Endothelial cell of umbilical vein (primary cell): ENCODE data around the gene ALOX5. TPM values are rescaled to one million over a fixed set of nuclear protein-coding genes. Genes with fewer than 3 reads are reported as not detected.

Experiments
- BruUV-seq: library from RNA; stranded (reverse); fragments of 400-500 nt; replicated peaks from 2 replicates; lab custom pipeline; 2021; lab: Mats Ljungman, UMichigan
- CTCF ChIA-PET: fragments of 300-600, 350-600 bp; sonication (Branson Sonifier 250); formaldehyde crosslinking; loops from one replicate; lab custom pipeline; 2021; ENCODE audit warnings: antibody characterized with exemption, inconsistent platforms; lab: Charles Lee
- POLR2A ChIA-PET: fragments of 300-600, 350-600 bp; sonication (Branson Sonifier 250); formaldehyde crosslinking; loops from one replicate; lab custom pipeline; 2021; ENCODE audit warnings: antibody characterized with exemption, inconsistent platforms; lab: Charles Lee
- DNase-seq: peaks from one replicate; pipeline ENCODE4 v3.0.0-alpha.2; 2011; ENCODE audit warnings: low read depth, low spot score
- FAIRE-seq: peaks from 2 replicates; lab custom pipeline; 2011; peaks lifted over from hg19 to GRCh38; lab: Jason Lieb, UNC
- H2AFZ ChIP-seq: 2 replicates; pipeline ENCODE4 v1.6.0; 2012; ENCODE audit warnings: low read depth, low read length, control low read depth, inconsistent platforms
- H3K27ac ChIP-seq: 2 replicates; pipeline ENCODE4 v1.5.1; 2011; ENCODE audit warnings: low read depth, mild to moderate bottlenecking, control low read depth, low read length, moderate library complexity; ENCODE audit not compliant: insufficient read depth
- H3K27me3 ChIP-seq, 2 experiments: 2 replicates each; pipeline versions ENCODE4 v1.6.0 to v1.6.1; 2011; ENCODE audit warnings: low read length in 2 of 2, mixed read lengths in 1 of 2; ENCODE audit not compliant: control insufficient read depth in 2 of 2, insufficient read depth in 2 of 2
- H3K36me3 ChIP-seq, 2 experiments: 2 replicates in 1 of 2; 3 replicates in 1 of 2; pipeline ENCODE4 v1.5.1; 2011; ENCODE audit warnings: low read length in 2 of 2, mild to moderate bottlenecking in 1 of 2, moderate library complexity in 1 of 2; ENCODE audit not compliant: control insufficient read depth in 2 of 2, insufficient read depth in 2 of 2; ENCODE audit errors: extremely low read depth in 1 of 2
- H3K4me1 ChIP-seq: 3 replicates; pipeline ENCODE4 v1.5.1; 2011; ENCODE audit warnings: mild to moderate bottlenecking, low read length; ENCODE audit not compliant: control insufficient read depth, insufficient read depth; ENCODE audit errors: extremely low read depth
- H3K4me2 ChIP-seq: 2 replicates; pipeline ENCODE4 v1.6.1; 2011; ENCODE audit warnings: low read length, control low read depth, mixed read lengths; ENCODE audit not compliant: insufficient read depth
- H3K4me3 ChIP-seq, 3 experiments: fragments of 200-600 bp in 1 of 3; sonication (generic), shearing (Covaris generic) in 1 of 3; replicated peaks in 1 of 3; 2 replicates each; pipeline ENCODE4 v1.5.1; 2011 to 2016; ENCODE audit warnings: control low read depth in 3 of 3, low read length in 3 of 3, mild to moderate bottlenecking in 2 of 3, inconsistent platforms in 1 of 3, low read depth in 1 of 3, moderate library complexity in 1 of 3; ENCODE audit not compliant: insufficient read depth in 1 of 3
- H3K79me2 ChIP-seq: 2 replicates; pipeline ENCODE4 v1.6.0; 2012; ENCODE audit warnings: low read length, inconsistent platforms; ENCODE audit not compliant: control insufficient read depth, insufficient read depth
- H3K9ac ChIP-seq: replicated peaks from 2 replicates; pipeline ENCODE3; 2011; ENCODE audit warnings: low read length, control low read depth; ENCODE audit not compliant: insufficient read depth; ENCODE audit errors: extremely low read depth
- H3K9me1 ChIP-seq: replicated peaks from 3 replicates; pipeline ENCODE4 v1.6.0; 2011; ENCODE audit warnings: mild to moderate bottlenecking, low read length; ENCODE audit not compliant: control insufficient read depth, insufficient read depth; ENCODE audit errors: extremely low read depth
- H3K9me3 ChIP-seq: replicated peaks from 2 replicates; pipeline ENCODE4 v1.5.1; 2012; ENCODE audit warnings: low read length, inconsistent platforms; ENCODE audit not compliant: control insufficient read depth, insufficient read depth
- H4K20me1 ChIP-seq: replicated peaks from 2 replicates; pipeline ENCODE3; 2011; ENCODE audit warnings: mild to moderate bottlenecking, low read length; ENCODE audit not compliant: control insufficient read depth, insufficient read depth; ENCODE audit errors: extremely low read depth
- CTCF ChIP-seq, 2 donors: IDR thresholded peaks; 1 replicate in 1 of 2; 2 replicates in 1 of 2; pipeline ENCODE4 v1.5.1; 2011; ENCODE audit warnings: low read length in 2 of 2, mild to moderate bottlenecking in 2 of 2, moderate library complexity in 2 of 2, control low read depth in 1 of 2, inconsistent platforms in 1 of 2, low read depth in 1 of 2; ENCODE audit not compliant: insufficient read depth in 1 of 2; ENCODE audit errors: extremely low read depth in 1 of 2
- EZH2 ChIP-seq: IDR thresholded peaks from 2 replicates; pipeline ENCODE4 v1.6.1; 2012; ENCODE audit warnings: borderline replicate concordance, low read depth, mild to moderate bottlenecking, moderate library complexity, low read length, inconsistent platforms; ENCODE audit not compliant: severe bottlenecking
- FOS ChIP-seq: IDR thresholded peaks from 2 replicates; pipeline ENCODE4 v1.6.1; 2011; ENCODE audit warnings: mild to moderate bottlenecking, low read length, moderate library complexity, borderline replicate concordance; ENCODE audit not compliant: insufficient read depth
- GATA2 ChIP-seq: IDR thresholded peaks from 2 replicates; pipeline ENCODE4 v1.7.0; 2011; ENCODE audit warnings: low read depth, mild to moderate bottlenecking, moderate library complexity, mixed read lengths, low read length; ENCODE audit not compliant: insufficient read length, insufficient read depth
- JUN ChIP-seq: IDR thresholded peaks from 2 replicates; pipeline ENCODE4 v1.6.1; 2011; ENCODE audit warnings: borderline replicate concordance, low read depth; ENCODE audit not compliant: insufficient read length, insufficient read depth
- MAX ChIP-seq: IDR thresholded peaks from 2 replicates; pipeline ENCODE4 v1.6.1; 2011; ENCODE audit not compliant: insufficient read depth, insufficient read length
- MYC ChIP-seq: IDR thresholded peaks from one replicate; pipeline ENCODE4 v1.6.1; 2011; ENCODE audit warnings: mild to moderate bottlenecking, low read depth, low read length
- POLR2A ChIP-seq: IDR thresholded peaks from 2 replicates; pipeline ENCODE4 v1.6.1; 2012; ENCODE audit warnings: low read depth, mild to moderate bottlenecking, control low read depth, low read length
- POLR2AphosphoS5 ChIP-seq: IDR thresholded peaks from 2 replicates; pipeline ENCODE4 v1.6.1; 2012; ENCODE audit warnings: low read depth, mild to moderate bottlenecking, control low read depth, low read length, moderate library complexity; ENCODE audit not compliant: insufficient read depth
- dilution Hi-C: fragments of 300-500 bp; cut with MboI; formaldehyde crosslinking; loops from one replicate; pipeline ENCODE4 v1.15.0; 2019; ENCODE audit warnings: low sequenced_read_pairs; ENCODE audit not compliant: extremely low pct_ligation_motif_present
- intact Hi-C: fragments of 100-400 bp; cut with micrococcal nuclease; formaldehyde crosslinking; loops from one replicate; pipeline ENCODE4 v1.10.0; 2022
- polyA plus RNA-seq, 4 experiments: library from polyadenylated mRNA; depleted of rRNA in 3 of 4; stranded (reverse) in 3 of 4; unstranded in 1 of 4; fragments of >200 nt; gene quantifications; 2 replicates each; pipeline versions ENCODE4 v1.2.1 to v1.2.3, GENCODE V29; 2011 to 2012; ENCODE audit warnings: missing spikeins in 1 of 4
- total RNA-seq: library from RNA; stranded (reverse); gene quantifications from 2 replicates; pipeline ENCODE4 v1.2.3, GENCODE V29; 2021

Gene ALOX5
- total and polyA plus RNA-seq, 2 donors (not counting 3 experiments of a cell fraction or from before 2014, with no cell fraction given), result 0.04 TPM; not detected in 1

- Histone ChIP-seq H3K27me3 (peaks cover 11 to 19% of the 10 kb centered on the region in 2 experiments), H3K4me2 (no peak overlapping the region), H3K9ac (no peak overlapping the region), H3K4me3 (no peak overlapping the region), H3K36me3 (no peaks in the 10 kb centered on the region), H2AFZ (no peak overlapping the region), H3K27ac (no peak overlapping the region), H4K20me1 (no peaks in the 10 kb centered on the region), H3K4me1 (no peaks in the 10 kb centered on the region), H3K9me3 (no peaks in the 10 kb centered on the region), H3K79me2 (no peaks in the 10 kb centered on the region), H3K9me1 (no peaks in the 10 kb centered on the region)
- no peak for DNase-seq
- TF ChIP-seq POLR2A (no peak), GATA2 (no peak), MAX (no peak), POLR2AphosphoS5 (no peak), JUN (no peak), MYC (no peak), EZH2 (no peak), CTCF (IDR thresholded peaks at IDR 0.05; ENCODE audit: extremely low read depth in 1 of 2, insufficient read depth in 1 of 2, low read depth in 1 of 2, low read length in 2 of 2) (no peak), FOS (no peak)
- CTCF ChIA-PET, result no interaction called here
- no TSS peak for BruUV-seq
- intact Hi-C loops, result no loop called here
- no peak for FAIRE-seq
- POLR2A ChIA-PET, result no interaction called here
- dilution Hi-C loops, result no loop called here
These were observed 5.8 kb upstream of the ALOX5 start for GRCh38 chr10:45368181-45368580.
